Dermis blood vessel endothelial cell (primary cell): ENCODE measurements around the gene ZBTB40. TPM values are rescaled to one million over a fixed set of nuclear protein-coding genes. Genes with fewer than 3 reads are reported as not detected.
A peak's percentile ranks its signal among the peaks of the same experiment; 100 is the strongest.

Source experiments
- DNase-seq: peaks from one replicate; pipeline ENCODE4 v3.0.0; 2010
- total RNA-seq: library from RNA; depleted of rRNA; stranded (reverse); fragments of >200 nt; gene quantifications from 2 replicates; pipeline ENCODE4 v1.2.3, GENCODE V29; 2014

ZBTB40 gene
- total RNA-seq, 1 donor from 2014 or later, result 13.6 TPM

DNA sequence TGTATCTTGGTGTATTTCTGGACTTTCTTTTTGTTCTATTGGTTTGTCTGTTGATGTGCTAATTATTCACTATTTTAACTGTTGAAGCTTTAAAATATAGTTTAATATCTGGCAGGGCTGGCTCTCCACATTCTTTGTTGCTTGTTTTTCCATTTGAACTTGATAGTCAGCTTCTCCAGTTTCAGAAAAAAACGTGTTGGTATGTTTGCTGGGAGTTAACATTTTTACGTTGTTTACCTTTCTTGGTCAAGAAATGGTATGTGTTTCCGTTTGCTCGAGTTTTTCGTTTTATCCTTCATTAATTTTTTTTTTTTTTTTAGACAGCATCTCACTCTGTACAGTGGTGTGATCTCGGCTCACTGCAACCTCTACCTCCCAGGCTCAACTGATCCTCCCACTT, 16.9 kb upstream of the ZBTB40 start:
- no peak for DNase-seq

DNA sequence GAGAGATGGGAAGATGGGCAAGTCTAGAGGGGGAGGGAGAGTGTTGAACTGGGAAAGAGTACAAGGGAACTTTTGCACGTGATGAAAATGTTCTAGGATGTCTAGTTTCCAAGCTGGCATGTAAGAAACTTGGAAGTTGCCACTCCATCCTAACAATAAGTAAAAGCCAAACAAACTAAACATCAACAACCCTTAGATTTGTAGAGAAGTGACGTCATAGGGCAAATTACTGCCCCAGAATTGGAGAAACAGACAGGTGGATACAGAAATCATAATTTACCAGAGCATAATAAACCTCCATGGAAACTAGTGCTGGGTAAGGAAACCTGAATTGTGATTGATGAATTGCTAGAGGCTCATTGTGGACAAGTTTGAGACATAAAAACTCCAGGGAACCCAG, 14.7 kb upstream of the ZBTB40 start:
- DNase-seq, result no peak

DNA sequence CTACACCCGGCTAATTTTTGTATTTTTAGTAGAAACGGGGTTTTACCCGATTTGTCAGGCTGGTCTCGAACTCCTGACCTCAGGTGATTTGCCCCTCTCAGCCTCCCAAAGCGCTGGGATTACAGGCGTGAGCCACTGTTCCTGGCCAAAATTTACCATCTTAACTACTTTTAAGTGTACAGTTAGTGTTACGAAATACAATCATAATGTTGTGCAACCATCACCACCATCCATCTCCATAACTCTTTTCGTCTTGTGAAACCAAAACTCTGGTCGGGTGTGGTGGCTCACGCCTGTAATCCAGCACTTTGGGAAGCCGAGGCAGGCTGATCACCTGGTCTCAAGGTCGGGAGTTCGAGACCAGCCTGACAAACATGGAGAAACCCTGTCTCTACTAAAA, 14.1 kb upstream of the ZBTB40 start:
- DNase-seq, result no peak

DNA sequence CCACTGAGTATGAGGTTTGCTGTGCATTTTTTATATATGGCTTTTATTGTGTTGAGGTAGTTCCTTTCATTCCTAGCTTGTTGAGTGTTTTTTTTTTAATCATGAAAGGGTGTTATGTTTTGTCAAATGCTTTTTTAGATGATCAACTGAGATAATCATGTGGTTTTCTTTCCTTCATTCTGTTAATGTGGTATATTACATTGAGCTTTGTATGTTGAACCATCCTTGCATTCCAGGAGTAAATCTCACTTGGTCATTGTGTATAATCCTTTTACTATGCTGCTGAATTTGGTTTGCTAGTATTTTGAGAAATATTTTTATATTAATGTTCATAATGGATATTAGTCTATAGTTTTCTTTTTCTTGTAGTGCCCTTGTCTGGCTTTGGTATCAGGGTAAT, 11.1 kb upstream of the ZBTB40 start:
- no peak for DNase-seq

DNA sequence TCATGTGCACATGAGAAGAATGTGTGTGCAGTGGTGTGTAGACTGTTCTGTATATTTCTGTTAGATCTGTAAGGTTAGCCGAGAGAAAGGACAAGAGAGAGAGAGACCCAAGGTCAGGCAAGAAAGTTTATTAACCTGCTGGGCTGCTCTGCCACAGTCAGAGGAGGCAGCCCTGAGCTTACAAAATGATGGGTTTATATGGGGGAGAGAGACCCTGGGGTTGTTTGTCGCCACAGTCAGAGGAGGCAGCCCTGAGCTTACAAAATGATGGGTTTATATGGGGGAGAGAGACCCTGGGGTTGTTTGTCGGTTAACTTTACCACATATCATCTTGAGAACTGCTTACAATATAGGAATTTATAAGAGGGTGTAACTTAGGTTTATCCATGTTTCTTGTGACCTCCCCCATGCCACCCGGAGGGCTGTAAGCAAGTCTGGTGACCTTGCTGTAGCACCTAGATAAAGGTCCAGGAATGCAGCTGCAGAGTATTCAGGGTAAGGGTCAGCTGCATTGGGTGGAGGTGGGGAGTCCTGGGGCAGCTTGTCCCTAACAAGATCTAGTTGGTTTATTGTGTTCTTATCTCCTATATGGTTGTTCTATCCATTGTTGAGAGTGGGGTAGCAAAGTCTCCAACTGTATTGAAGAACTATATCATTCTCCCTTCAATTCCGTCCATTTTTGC, 9.3 kb upstream of the ZBTB40 start:
- DNase-seq, result no peak

DNA sequence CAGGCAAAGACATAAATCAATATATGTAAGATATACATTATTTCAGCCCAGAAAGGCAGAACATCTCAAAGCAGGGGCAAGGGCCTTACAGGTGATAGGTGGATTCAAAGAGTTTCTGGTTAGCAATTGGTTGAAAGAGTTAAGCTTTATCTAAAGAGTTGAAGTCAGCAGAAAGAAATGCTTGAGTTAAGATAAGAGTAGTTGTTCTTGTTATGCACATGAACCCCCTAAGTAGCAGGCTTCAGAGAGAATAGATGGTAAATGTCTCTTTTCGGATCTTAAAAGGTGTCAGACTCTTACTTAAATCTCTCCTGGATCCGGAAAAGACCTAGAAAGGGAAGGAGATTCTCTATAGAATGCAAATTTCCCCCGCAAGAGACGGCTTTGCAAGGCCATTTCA, 8.3 kb upstream of the ZBTB40 start:
- no peak for DNase-seq

DNA sequence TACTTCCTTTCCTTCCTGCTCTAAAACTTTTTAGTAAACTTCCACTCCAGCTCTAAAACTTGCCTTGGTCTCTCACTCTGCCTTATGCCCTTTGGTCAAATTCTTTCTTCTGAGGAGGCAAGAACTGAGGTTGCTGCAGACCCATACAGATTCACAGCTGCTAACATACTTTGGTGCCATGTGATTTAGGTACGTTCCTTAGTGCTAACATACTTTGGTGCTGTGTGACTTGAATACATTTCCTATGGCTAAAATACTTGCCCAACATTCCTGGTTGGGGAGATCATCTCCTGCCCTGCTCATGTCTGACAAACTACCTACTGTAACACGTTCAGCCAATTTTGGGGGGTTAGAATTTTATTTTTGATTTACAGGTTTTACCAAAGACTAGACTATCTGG, 6.8 kb upstream of the ZBTB40 start:
- no peak for DNase-seq

DNA sequence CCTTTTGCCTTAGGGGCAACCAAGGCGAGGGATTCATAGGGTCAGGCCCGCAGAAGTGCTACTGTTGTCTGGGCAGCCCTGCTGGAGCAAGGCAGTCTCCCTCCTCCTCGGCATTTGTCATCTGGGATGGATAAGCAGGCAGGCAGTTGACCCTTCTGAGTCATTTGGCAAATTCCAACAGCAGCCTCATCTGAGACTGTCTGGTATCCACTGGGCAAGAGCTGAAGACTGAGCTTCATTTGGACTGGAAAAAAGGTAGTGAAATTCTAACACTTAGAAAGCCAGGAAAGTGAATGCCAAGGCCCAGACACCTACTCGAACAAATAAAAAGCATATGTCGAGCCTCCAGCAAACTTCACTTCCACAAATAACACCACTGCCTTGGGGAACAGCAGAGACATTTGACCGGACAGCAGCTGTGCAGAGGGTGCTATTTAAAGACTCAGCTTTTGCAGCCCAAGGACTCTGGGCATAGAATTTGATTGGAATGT, 4.0 kb upstream of the ZBTB40 start:
- DNase-seq, result peak; percentile 12

DNA sequence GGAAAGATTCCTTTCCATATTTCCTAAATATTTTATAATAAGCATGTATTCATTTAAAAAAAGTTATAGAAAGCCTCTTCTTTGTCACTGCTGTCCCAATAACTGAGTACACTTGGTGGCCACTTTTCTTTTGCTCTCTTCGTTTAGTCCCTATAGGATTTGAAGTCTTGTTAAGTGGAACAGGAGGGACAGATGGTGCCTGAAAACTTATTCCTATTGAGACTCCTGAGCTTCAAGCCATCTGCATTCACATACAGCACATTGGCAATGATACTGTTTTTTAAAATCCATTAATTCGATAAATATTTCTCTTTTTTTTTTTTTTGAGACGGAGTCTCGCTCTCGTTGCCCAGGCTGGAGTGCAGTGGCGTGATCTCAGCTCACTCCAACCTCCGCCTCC, 2.0 kb upstream of the ZBTB40 start:
- DNase-seq, result no peak

DNA sequence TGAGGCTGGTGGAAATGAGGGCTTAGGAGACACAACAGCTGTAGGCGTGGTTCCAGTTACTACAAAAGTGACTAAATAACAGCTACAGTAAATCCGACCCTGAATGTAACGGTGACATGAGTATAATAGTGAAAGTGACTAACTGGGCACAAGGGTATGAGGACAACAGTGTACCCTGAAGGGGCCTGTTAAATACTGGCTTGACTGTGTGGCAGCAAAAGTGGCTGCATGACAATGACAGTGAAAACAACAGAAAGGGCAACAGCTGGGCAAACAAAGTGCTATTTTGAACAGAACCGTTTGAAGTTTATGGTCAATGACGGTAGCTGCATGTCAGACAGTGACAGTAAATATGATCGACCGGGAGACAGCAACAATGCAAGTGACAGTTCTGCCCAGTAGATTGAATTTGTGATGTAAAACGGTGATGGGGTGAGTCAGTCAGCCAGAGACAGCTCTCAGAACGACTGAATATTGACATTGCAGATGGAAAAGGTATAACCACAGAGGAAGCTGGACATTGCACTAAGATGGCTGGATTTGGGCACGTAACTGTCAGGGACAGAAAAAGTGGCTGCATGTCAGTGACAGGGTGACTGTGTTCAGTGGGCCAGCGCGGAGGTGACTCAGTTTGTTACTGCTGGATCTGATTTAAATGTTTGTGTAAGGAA, 1.2 kb upstream of the ZBTB40 start:
- peak; percentile 11 for DNase-seq

DNA sequence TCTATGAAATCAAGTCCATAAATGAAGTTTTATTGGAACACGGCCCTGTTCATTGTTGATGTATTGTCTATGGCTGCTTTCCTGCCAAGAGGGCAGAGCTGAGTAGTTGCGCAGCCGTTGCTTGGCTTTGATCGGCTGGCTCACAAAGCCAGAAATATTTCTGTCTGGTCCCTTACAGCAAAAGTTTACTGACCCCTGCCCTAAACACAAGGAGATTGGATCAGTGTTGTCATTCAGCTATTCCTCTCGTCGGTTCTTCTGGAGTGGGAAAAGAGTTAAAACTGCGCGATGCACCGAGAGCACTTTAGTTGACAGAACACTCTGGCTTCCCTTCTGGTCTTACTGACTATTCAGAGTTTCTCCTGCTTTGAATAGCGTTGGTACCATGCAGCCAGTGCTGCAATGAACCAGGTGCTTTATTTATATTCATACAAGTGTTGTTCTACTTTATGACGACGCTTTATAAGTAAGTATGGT, 868 bp downstream of the ZBTB40 start:
- DNase-seq, result peak; percentile 59

DNA sequence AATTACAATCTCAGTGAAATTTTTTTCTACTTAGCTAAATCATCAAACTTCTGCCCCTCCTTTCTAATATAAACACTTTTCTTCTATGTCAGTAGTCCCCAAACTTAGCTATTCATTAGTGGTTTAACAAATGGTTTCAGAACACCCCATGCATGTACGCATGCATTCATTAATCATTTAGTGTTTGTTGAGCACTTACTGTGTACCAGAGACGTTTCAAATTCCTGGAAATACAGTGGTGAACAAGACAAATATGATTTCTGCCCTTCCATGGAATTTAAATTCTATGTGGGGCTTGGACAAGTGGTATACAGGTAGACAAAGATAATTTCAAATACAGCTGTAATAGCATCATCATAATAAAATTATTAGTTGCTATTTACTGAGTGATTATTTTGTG, 1.5 kb downstream of the ZBTB40 start:
- DNase-seq, result no peak

DNA sequence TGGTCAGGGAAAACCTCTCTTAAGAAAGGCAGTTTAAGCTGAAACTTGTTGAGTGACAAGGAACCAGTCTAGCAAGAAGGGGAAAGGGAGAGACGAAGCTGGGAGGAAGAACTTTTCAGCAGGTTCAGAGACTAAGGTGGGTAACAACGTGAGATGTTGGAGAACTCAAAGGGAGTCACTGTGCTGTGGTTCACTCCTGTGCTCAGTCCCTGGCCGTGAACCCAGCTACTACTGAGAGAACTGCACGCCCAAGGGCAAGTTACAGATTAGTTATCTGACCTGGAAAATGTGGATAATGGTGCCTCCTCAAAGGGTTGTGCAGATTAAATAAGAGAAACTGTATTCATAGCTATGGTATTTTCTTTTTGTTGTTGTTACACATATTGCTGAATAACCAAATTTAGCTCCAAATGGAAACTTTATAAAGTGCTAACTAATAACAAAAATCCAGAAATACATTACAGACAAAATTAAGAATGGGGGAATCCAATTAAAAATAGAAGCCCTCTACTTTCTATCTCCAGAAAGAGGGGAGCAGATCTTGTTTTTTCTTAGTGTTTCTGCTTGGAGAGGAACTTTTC, 2.9 kb downstream of the ZBTB40 start:
- no peak for DNase-seq

DNA sequence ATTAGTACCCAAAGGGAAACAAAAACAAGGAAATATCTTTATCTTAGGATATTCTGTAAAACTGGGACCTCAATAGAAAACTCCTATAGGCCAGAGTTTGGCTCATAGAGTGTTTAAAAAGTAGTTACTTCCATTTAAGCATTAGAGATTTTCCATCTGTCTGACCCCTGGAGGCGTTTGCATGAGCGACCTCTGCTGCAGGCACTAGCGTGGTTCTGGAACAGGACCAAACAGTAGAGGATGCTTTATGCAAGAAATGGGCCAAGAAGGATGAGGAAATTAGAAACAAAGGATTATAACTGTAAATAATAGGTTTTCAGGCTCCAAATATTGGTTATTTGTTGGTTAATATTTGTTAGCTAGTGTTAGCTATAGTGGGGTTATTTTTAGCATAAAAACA, 5.7 kb downstream of the ZBTB40 start:
- peak; percentile 18 for DNase-seq

DNA sequence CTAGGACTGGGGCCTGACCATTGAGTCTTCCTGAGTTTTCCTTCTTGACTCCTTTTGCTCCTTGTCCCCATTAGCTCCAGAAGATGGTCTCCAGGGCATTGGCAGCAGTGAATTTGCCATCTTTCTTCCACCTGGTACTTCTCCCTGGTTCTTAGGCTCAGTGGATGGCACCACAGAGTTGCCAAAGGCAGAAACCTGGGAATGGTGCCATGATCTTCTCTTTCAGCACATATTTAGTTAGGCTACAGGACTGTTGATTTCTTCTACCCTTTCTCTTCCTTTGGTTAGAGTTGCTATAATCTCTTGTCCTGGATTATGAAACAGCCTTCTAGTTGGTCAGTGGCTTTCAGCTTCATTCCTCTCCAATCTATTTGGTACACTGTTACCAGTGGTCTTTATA, 6.2 kb downstream of the ZBTB40 start:
- DNase-seq, result no peak

DNA sequence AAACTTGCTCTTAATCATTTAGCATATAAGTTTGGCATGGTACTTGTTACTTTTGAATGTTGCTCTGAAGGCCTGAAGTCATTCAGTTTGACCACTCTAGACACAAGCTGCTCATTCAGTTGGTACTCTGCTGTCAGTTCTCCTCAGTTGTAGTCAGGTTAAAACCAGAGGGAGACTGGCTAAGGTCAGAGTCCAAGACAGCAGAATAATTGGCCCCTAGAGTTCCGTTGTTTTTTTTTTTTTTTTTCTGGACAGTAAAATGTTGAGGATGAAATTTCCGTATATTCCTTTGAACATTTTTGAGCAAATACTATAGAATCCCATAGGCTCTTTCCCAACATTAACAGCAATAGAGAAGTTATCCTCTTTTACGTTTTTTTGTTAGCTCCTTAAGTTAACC, 9.4 kb downstream of the ZBTB40 start:
- no peak for DNase-seq

DNA sequence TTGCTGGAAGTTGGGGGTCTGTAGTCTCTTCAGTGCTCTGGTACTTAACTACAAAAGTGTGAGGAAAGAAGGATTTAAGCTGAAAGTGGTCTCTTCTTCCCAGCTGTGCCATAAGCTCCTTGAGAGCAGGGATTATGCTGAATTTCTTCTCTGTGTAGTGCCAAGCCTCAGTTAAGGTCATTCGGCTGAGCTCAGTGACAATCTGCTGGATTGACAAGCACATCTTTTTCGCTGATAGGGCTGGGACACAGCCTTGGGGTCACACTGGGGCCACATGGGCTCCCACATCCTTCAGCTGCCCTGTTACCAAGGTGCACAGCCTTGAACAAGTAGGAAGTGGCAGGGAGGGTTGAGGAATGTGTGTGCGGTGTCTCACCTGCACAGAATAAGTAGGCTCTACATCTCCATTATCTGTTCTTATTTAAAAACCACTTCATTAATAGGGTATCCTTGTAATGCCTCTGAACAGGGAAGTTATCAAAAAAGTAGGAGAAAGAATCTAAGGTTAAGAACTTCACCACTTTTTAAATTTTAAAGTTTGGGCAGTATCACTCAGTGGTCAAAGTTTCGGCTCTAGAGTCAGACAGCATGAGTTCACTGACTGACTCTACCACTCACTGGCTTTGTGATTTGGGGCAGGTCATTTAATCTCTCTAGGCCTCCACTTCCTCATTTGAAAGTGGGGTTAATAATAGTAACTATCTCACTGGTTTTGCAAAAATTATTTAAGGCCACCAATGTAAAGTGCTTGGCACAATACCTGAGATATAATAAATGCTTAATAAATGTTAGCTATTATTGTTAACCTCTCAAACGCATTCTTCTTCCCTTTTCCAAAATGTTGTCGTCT, 10.3 kb downstream of the ZBTB40 start:
- no peak for DNase-seq

DNA sequence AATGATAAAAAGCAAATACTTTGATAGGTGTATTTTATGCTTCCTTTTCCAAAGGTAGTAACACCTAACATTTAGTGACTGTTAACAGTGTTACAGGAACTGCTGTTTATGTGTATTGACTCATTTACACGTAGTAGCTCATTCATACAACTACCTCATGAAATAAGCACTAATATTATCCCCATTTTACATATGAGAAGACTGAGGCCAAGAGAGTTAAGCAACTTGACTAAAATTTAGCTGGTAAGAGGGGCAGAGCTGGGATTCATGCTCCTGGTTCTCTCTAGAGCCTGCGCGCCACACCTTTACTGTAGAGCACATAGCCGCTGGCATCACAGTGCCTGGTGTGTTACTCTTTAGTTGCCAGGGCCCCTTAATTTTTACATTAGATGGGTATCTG, 11.3 kb downstream of the ZBTB40 start:
- DNase-seq, result no peak

DNA sequence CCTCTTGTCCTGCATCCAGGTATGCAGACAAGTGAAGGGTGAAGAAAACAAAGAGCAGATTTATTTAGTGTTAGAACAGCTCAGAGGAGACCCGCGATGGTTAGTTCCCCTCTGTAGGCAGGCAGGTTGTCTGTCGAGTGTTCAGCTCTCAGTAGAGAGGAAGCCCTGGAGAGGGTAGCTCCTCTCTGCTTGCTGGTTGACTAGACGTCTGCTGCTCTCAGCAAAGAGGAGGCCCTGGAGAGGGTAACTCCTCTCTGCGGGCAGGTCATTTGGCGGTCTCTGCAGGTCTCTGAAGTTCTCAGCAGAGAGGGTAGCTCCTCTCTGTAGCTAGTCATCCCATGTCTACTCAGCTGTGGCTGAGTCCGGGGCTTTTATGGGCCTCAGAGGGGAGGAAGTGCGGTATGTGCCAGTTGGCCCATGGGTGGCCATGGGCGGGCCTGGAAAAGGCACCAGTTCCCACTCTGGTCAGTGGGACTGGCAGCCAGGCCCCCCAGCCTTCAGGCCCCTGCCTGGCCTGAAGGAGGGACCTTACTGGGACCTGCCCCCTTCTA, 13.4 kb downstream of the ZBTB40 start:
- DNase-seq, result no peak

DNA sequence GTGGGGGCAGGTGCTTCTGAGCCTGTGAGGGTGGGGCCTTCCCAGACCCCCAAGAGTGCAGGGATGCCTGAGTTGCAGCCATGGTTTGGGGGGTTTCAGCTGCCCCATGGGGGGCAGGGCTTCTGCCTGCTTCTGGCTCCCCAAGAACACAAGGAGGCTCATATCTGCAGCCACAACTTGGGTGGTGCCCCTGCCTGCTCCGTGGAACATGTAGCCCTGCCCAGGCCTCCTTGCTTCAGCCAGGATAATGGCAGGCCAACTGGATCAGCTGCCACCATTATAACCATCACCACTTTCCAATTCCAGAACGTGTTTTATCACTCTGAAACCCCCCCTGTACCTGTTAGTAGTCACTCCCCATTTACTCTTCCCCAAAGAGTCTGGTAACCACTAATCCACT, 14.0 kb downstream of the ZBTB40 start:
- DNase-seq, result no peak

DNA sequence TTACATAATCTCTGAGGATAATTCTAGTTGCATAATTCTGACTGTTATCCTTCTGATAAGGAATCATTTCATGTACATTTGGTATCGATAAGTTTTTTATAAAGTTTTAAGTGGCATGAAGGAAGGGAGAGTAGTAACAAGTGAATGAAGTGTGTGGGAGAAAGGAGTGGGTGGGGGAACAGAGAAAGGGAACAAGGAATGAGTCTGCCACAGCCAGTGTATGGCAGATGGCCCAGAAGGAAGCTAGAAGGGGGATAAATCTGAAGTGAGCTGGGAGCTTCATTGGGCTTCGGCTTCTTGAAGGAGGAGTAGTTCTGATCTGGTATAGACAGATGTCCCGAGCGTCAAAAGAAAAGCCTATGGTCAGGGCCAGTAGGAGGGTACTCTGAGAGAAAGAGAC, 18.6 kb downstream of the ZBTB40 start:
- no peak for DNase-seq

DNA sequence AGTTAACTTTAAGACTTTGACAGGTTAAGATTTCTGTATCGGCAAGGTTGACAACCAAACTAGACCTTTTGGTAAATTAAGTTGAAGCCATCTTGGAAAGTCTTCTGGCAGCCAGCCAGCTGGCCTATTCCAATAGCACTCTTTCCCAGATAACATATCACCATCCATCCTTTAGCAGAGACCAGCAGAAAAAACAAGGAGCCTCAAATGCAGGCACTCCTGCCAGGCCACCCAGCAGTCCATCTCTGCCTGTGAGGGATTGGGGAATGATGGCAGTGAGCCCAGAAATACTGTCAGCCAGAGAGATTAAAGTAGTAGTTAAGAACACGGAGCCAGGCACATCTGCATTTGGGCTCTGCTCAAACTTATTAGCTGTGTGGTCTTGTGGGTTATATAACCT, 19.4 kb downstream of the ZBTB40 start:
- peak; percentile 19 for DNase-seq

DNA sequence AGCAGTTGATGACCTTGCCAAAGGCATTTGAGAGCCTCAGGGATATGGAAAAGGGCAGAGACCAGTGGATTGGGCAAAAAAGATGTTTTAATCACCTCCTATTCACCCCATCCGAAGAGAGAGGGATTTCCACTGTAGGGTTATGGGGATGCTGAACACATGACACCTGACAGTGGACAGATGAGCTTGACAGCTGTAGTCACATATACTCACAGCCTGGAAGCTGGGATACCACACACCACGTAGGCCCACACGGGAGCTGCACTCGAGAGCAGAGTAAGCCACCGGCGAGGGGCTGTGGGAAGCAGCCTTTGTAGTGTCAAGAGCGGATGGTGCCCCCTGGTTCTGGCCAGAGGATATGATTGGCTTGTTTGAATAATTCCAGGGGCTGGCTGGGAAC, 20.0 kb downstream of the ZBTB40 start:
- no peak for DNase-seq
